Measurements from ENCODE around the gene GPSM3. TPM values are rescaled to one million over a fixed set of nuclear protein-coding genes. Genes with fewer than 3 reads are reported as not detected.
"Not testable (repeated sequence)": the region's sequence is repeated elsewhere in the genome, so short reads cannot be mapped to it uniquely, and the experiment has no call there.

GPSM3 gene
- total and polyA plus RNA-seq, 2 of the 13 experiments (the other 11 are each of a cell fraction or from before 2014, with no cell fraction given): 0.18 to 6.2 TPM

DNA sequence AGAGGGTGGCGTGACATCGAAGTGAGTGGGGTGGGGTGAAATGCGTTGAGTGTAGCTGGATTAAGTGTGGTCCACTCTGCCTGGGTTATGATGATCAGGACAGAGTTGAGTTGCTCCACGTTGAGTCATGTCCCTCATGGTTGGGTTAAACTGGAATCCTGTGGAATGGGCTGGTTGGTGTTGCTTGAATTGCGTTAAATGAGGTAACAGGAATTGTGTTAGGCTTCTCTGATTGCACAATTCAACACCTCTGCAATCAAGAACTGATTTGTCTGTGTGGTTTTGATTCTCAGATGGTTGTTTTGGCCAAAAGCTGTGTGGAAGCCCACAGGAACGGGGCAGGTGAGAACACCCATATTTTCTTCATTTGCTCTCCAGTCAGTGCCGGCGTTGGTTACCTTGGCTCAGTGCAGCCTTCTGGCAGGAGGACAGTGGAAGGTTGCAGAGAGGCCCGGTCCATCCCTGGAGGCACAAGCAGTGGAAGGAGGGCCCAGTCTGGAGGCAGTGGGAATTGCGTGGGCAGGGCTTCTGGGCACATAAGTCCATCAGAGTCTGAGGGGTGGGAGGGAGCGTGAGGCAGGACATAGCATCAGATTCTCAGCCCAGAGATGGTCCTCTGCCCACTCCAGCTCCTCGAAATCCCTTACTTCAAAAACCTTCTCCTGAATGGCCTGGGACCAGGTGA is 19.8 kb upstream of the GPSM3 start:
- Histone ChIP-seq H3K4me1 (ENCODE audit: insufficient read depth, low read length) (peaks cover 24% of the 10 kb centered on the region), H3K36me3 (replicated peaks in 1 of 2; ENCODE audit: control insufficient read depth in 1 of 2, insufficient read depth in 2 of 2, low read length in 2 of 2) (no peaks in the 10 kb centered on the region), H3K4me3 (replicated peaks in 1 of 3; ENCODE audit: insufficient read depth in 1 of 3, low read depth in 2 of 3, low read length in 3 of 3) (no peak overlapping the region), H3K4me2 (ENCODE audit: low read depth, low read length) (no peak overlapping the region), H3K9ac (ENCODE audit: insufficient read depth, low read depth, low read length) (no peak overlapping the region), H3K27me3 (ENCODE audit: control insufficient read depth in 1 of 2, insufficient read depth in 2 of 2, low read length in 2 of 2) (peaks cover 4 to 23% of the 10 kb centered on the region in 2 experiments; a peak in 3 of 5 replicates), H2AFZ (ENCODE audit: low read length) (no peak overlapping the region), H3K9me3 (ENCODE audit: low read length) (no peaks in the 10 kb centered on the region), H3K27ac (ENCODE audit: extremely low read length, insufficient read depth, low read length) (no peak overlapping the region), H3K79me2 (ENCODE audit: insufficient read depth, low read length) (no peaks in the 10 kb centered on the region), H4K20me1 (ENCODE audit: insufficient read depth, low read length) (no peaks in the 10 kb centered on the region)
- FAIRE-seq: no peak
- ATAC-seq: no peak
- intact Hi-C loops (cut with micrococcal nuclease; ENCODE audit: unreplicated experiment) (no loop called here), in situ Hi-C loops (cut with HindIII; ENCODE audit: extremely low pct_ligation_motif_present, low pct_unique_long_range_greater_than_20kb) (no loop called here)
- DNase-seq (ENCODE audit: low spot score): no peak
- ChIA-PET CTCF (ENCODE audit: low intra/inter-chr PET ratio, low total read pairs) (no interaction called here), POLR2A (no interaction called here)
- TF ChIP-seq RFX5 (IDR thresholded peaks at IDR 0.05; ENCODE audit: low read depth, low read length) (no peak), CEBPB (IDR thresholded peaks at IDR 0.05; ENCODE audit: borderline replicate concordance, low read depth, low read length) (peak; percentile 78; the same call in 1 of the 2 replicates), KLF6 (CRISPR knock-in tag; IDR thresholded peaks at IDR 0.05) (no peak)
- TF ChIP-seq, protein P1, sequence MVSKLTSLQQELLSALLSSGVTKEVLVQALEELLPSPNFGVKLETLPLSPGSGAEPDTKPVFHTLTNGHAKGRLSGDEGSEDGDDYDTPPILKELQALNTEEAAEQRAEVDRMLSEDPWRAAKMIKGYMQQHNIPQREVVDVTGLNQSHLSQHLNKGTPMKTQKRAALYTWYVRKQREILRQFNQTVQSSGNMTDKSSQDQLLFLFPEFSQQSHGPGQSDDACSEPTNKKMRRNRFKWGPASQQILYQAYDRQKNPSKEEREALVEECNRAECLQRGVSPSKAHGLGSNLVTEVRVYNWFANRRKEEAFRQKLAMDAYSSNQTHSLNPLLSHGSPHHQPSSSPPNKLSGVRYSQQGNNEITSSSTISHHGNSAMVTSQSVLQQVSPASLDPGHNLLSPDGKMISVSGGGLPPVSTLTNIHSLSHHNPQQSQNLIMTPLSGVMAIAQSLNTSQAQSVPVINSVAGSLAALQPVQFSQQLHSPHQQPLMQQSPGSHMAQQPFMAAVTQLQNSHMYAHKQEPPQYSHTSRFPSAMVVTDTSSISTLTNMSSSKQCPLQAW (CRISPR knock-in tag; IDR thresholded peaks at IDR 0.05): no peak
- 37% methylated on average over 12 of the region's 12 CpGs for WGBS (ENCODE audit: low lambda C conversion rate)
- no TSS peak for BruUV-seq (replicated peaks)

DNA sequence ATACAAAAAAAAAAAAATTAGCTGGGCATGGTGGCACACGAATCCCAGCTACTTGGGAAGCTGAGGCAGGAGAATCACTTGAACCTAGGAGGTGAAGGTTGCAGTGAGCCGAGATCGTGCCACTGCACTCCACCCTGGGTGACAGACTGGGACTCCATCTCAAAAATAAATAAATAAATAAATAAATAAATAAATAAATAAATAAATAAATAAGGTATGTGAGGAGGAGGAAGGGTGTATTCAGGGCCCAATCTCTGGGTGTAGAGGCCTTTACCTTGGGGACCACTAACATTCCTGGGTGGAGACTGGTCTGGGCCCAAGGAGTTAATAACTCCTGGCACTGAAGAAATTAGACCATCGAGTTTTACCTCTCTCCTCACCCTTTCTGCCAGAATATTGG is 19.0 kb upstream of the GPSM3 start:
- FAIRE-seq; H3K9me3 ChIP-seq (ENCODE audit: low read length); CTCF ChIA-PET (ENCODE audit: low intra/inter-chr PET ratio, low total read pairs); POLR2A ChIA-PET; BruUV-seq (replicated peaks); ATAC-seq; H2AFZ ChIP-seq (ENCODE audit: low read length); H3K36me3 ChIP-seq (replicated peaks in 1 of 2; ENCODE audit: control insufficient read depth in 1 of 2, insufficient read depth in 2 of 2, low read length in 2 of 2); DNase-seq (ENCODE audit: low spot score); H3K79me2 ChIP-seq (ENCODE audit: insufficient read depth, low read length); H3K27ac ChIP-seq (ENCODE audit: extremely low read length, insufficient read depth, low read length); H3K9ac ChIP-seq (ENCODE audit: insufficient read depth, low read depth, low read length); H3K4me3 ChIP-seq (replicated peaks in 1 of 3; ENCODE audit: insufficient read depth in 1 of 3, low read depth in 2 of 3, low read length in 3 of 3); H4K20me1 ChIP-seq (ENCODE audit: insufficient read depth, low read length); in situ Hi-C loops (cut with HindIII; ENCODE audit: extremely low pct_ligation_motif_present, low pct_unique_long_range_greater_than_20kb); H3K4me2 ChIP-seq (ENCODE audit: low read depth, low read length); intact Hi-C loops (cut with micrococcal nuclease; ENCODE audit: unreplicated experiment): not testable (repeated sequence)
- Histone ChIP-seq H3K27me3 (ENCODE audit: control insufficient read depth in 1 of 2, insufficient read depth in 2 of 2, low read length in 2 of 2) (peaks cover 4 to 17% of the 10 kb centered on the region in 2 experiments; a peak in 3 of 5 replicates), H3K4me1 (ENCODE audit: insufficient read depth, low read length) (peaks cover 24% of the 10 kb centered on the region)
- WGBS (ENCODE audit: low lambda C conversion rate): 37% methylated on average over 4 of the region's 4 CpGs
